ENCODE results near the gene STAMBPL1.

Gene STAMBPL1

GRCh38 chr10:88896994-88897853 lies 17.2 kb downstream of the STAMBPL1 start:
- Histone ChIP-seq H3K9me3 (ENCODE audit: control insufficient read depth, low read length) (no peaks in the 10 kb centered on the region), H2BK5ac (ENCODE audit: low read depth, low read length, poor library complexity, severe bottlenecking) (no peak overlapping the region), H3K27me3 (ENCODE audit: control insufficient read depth in 1 of 2, insufficient read depth in 1 of 2, low read length in 2 of 2) (no peaks in the 10 kb centered on the region), H2BK12ac (ENCODE audit: low read length in 2 of 2) (no peak overlapping the region), H2BK15ac (ENCODE audit: low read depth, poor library complexity, severe bottlenecking) (no peak overlapping the region), H4K8ac (ENCODE audit: low read length) (no peak overlapping the region), H2AFZ (ENCODE audit: low read depth, low read length) (no peak overlapping the region), H3K4me1 (ENCODE audit: control insufficient read depth, insufficient read depth, low read depth, low read length) (peaks cover 3% of the 10 kb centered on the region), H3K36me3 (ENCODE audit: control insufficient read depth in 1 of 2, insufficient read depth in 2 of 2, low read depth in 1 of 2, low read length in 2 of 2) (peaks cover 0 to 4% of the 10 kb centered on the region in 2 experiments), H3K9ac (ENCODE audit: low read length) (peak overlapping the region; percentile 66), H3K14ac (ENCODE audit: low read length in 2 of 2) (no peak overlapping the region), H3K23ac (ENCODE audit: low read length in 2 of 2) (no peak overlapping the region), H4K91ac (ENCODE audit: low read length) (no peak overlapping the region), H2AK5ac (ENCODE audit: low read length, severe bottlenecking) (no peak overlapping the region), H2BK120ac (ENCODE audit: low read depth, low read length) (no peak overlapping the region), H3K4ac (ENCODE audit: low read depth in 1 of 2, low read length in 2 of 2) (no peak overlapping the region), H3K79me1 (replicated peaks; ENCODE audit: low read length, poor library complexity, severe bottlenecking) (peaks cover 31% of the 10 kb centered on the region), H3K4me2 (ENCODE audit: low read length, poor library complexity, severe bottlenecking) (no peak overlapping the region), H3K27ac (ENCODE audit: low read length, poor library complexity, severe bottlenecking) (no peak overlapping the region), H3K18ac (ENCODE audit: low read depth in 1 of 2, low read length in 2 of 2) (peak overlapping the region in 1 of 2 experiments; percentile 54), H3K4me3 (ENCODE audit: insufficient read depth in 1 of 2, low read depth in 1 of 2, low read length in 2 of 2) (peak overlapping the region in 1 of 2 experiments; percentile 15)
- 32% methylated on average over 6 of the region's 8 CpGs for WGBS
- DNase-seq: peak; percentile 28

- H2BK12ac ChIP-seq (ENCODE audit: low read length in 2 of 2): peak overlapping the region in 1 of 2 experiments; percentile 57
- DNase-seq: no peak
- H3K9ac ChIP-seq (ENCODE audit: low read length): no peak overlapping the region
- H3K4ac ChIP-seq (ENCODE audit: low read depth in 1 of 2, low read length in 2 of 2): peak overlapping the region in 1 of 2 experiments; percentile 58
- no peaks in the 10 kb centered on the region for H3K9me3 ChIP-seq (ENCODE audit: control insufficient read depth, low read length)
- no peak overlapping the region for H2BK5ac ChIP-seq (ENCODE audit: low read depth, low read length, poor library complexity, severe bottlenecking)
- no peak overlapping the region for H3K27ac ChIP-seq (ENCODE audit: low read length, poor library complexity, severe bottlenecking)
- H3K4me2 ChIP-seq (ENCODE audit: low read length, poor library complexity, severe bottlenecking): no peak overlapping the region
- WGBS: 98% methylated on average over 3 of the region's 3 CpGs
- no peak overlapping the region for H4K8ac ChIP-seq (ENCODE audit: low read length)
- H3K18ac ChIP-seq (ENCODE audit: low read depth in 1 of 2, low read length in 2 of 2): no peak overlapping the region
- H3K14ac ChIP-seq (ENCODE audit: low read length in 2 of 2): no peak overlapping the region
- H3K36me3 ChIP-seq (ENCODE audit: control insufficient read depth in 1 of 2, insufficient read depth in 2 of 2, low read depth in 1 of 2, low read length in 2 of 2): peaks cover 0 to 17% of the 10 kb centered on the region in 2 experiments
- H3K79me1 ChIP-seq (replicated peaks; ENCODE audit: low read length, poor library complexity, severe bottlenecking): peaks cover 31% of the 10 kb centered on the region
- peaks cover 2% of the 10 kb centered on the region for H3K4me1 ChIP-seq (ENCODE audit: control insufficient read depth, insufficient read depth, low read depth, low read length)
- H4K91ac ChIP-seq (ENCODE audit: low read length): no peak overlapping the region
- no peak overlapping the region for H3K23ac ChIP-seq (ENCODE audit: low read length in 2 of 2)
- H3K27me3 ChIP-seq (ENCODE audit: control insufficient read depth in 1 of 2, insufficient read depth in 1 of 2, low read length in 2 of 2): no peaks in the 10 kb centered on the region
- no peak overlapping the region for H2BK15ac ChIP-seq (ENCODE audit: low read depth, poor library complexity, severe bottlenecking)
- H3K4me3 ChIP-seq (ENCODE audit: insufficient read depth in 1 of 2, low read depth in 1 of 2, low read length in 2 of 2): no peak overlapping the region
- H2BK120ac ChIP-seq (ENCODE audit: low read depth, low read length): no peak overlapping the region
- H2AK5ac ChIP-seq (ENCODE audit: low read length, severe bottlenecking): no peak overlapping the region
- no peak overlapping the region for H2AFZ ChIP-seq (ENCODE audit: low read depth, low read length)
Measured at GRCh38 chr10:88898727-88899126, 18.7 kb downstream of the STAMBPL1 start.

- peaks cover 0 to 28% of the 10 kb centered on the region in 2 experiments for H3K36me3 ChIP-seq (ENCODE audit: control insufficient read depth in 1 of 2, insufficient read depth in 2 of 2, low read depth in 1 of 2, low read length in 2 of 2)
- no peak overlapping the region for H3K4me2 ChIP-seq (ENCODE audit: low read length, poor library complexity, severe bottlenecking)
- H3K4me3 ChIP-seq (ENCODE audit: insufficient read depth in 1 of 2, low read depth in 1 of 2, low read length in 2 of 2): no peak overlapping the region
- WGBS: 83% methylated on average over 2 of the region's 2 CpGs
- peaks cover 27% of the 10 kb centered on the region for H3K79me1 ChIP-seq (replicated peaks; ENCODE audit: low read length, poor library complexity, severe bottlenecking)
- H3K4ac ChIP-seq (ENCODE audit: low read depth in 1 of 2, low read length in 2 of 2): no peak overlapping the region
- no peak overlapping the region for H3K18ac ChIP-seq (ENCODE audit: low read depth in 1 of 2, low read length in 2 of 2)
- H2BK5ac ChIP-seq (ENCODE audit: low read depth, low read length, poor library complexity, severe bottlenecking): no peak overlapping the region
- H2BK12ac ChIP-seq (ENCODE audit: low read length in 2 of 2): no peak overlapping the region
- H3K9me3 ChIP-seq (ENCODE audit: control insufficient read depth, low read length): no peaks in the 10 kb centered on the region
- no peak overlapping the region for H3K9ac ChIP-seq (ENCODE audit: low read length)
- no peak overlapping the region for H2BK15ac ChIP-seq (ENCODE audit: low read depth, poor library complexity, severe bottlenecking)
- no peak overlapping the region for H2AFZ ChIP-seq (ENCODE audit: low read depth, low read length)
- peaks cover 2% of the 10 kb centered on the region for H3K4me1 ChIP-seq (ENCODE audit: control insufficient read depth, insufficient read depth, low read depth, low read length)
- no peak overlapping the region for H2AK5ac ChIP-seq (ENCODE audit: low read length, severe bottlenecking)
- H4K8ac ChIP-seq (ENCODE audit: low read length): no peak overlapping the region
- no peak overlapping the region for H3K23ac ChIP-seq (ENCODE audit: low read length in 2 of 2)
- H3K27ac ChIP-seq (ENCODE audit: low read length, poor library complexity, severe bottlenecking): no peak overlapping the region
- DNase-seq: no peak
- H3K27me3 ChIP-seq (ENCODE audit: control insufficient read depth in 1 of 2, insufficient read depth in 1 of 2, low read length in 2 of 2): no peaks in the 10 kb centered on the region
- H3K14ac ChIP-seq (ENCODE audit: low read length in 2 of 2): no peak overlapping the region
- no peak overlapping the region for H2BK120ac ChIP-seq (ENCODE audit: low read depth, low read length)
- no peak overlapping the region for H4K91ac ChIP-seq (ENCODE audit: low read length)
Measured at GRCh38 chr10:88899886-88900285, 19.8 kb downstream of the STAMBPL1 start.

- peak overlapping the region; percentile 51 for H3K9ac ChIP-seq (ENCODE audit: low read length)
- no peak overlapping the region for H3K18ac ChIP-seq (ENCODE audit: low read depth in 1 of 2, low read length in 2 of 2)
- H2BK12ac ChIP-seq (ENCODE audit: low read length in 2 of 2): no peak overlapping the region
- H4K8ac ChIP-seq (ENCODE audit: low read length): no peak overlapping the region
- H2AFZ ChIP-seq (ENCODE audit: low read depth, low read length): no peak overlapping the region
- H3K27ac ChIP-seq (ENCODE audit: low read length, poor library complexity, severe bottlenecking): no peak overlapping the region
- H2BK15ac ChIP-seq (ENCODE audit: low read depth, poor library complexity, severe bottlenecking): no peak overlapping the region
- H2AK5ac ChIP-seq (ENCODE audit: low read length, severe bottlenecking): no peak overlapping the region
- no peaks in the 10 kb centered on the region for H3K9me3 ChIP-seq (ENCODE audit: control insufficient read depth, low read length)
- no peak overlapping the region for H2BK120ac ChIP-seq (ENCODE audit: low read depth, low read length)
- H2BK5ac ChIP-seq (ENCODE audit: low read depth, low read length, poor library complexity, severe bottlenecking): no peak overlapping the region
- H4K91ac ChIP-seq (ENCODE audit: low read length): no peak overlapping the region
- H3K4ac ChIP-seq (ENCODE audit: low read depth in 1 of 2, low read length in 2 of 2): no peak overlapping the region
- no peak overlapping the region for H3K4me2 ChIP-seq (ENCODE audit: low read length, poor library complexity, severe bottlenecking)
- H3K36me3 ChIP-seq (ENCODE audit: control insufficient read depth in 1 of 2, insufficient read depth in 2 of 2, low read depth in 1 of 2, low read length in 2 of 2): peaks cover 0 to 43% of the 10 kb centered on the region in 2 experiments
- 94% methylated on average over 1 of the region's 1 CpG for WGBS
- DNase-seq: peak; percentile 41
- peaks cover 20% of the 10 kb centered on the region for H3K79me1 ChIP-seq (replicated peaks; ENCODE audit: low read length, poor library complexity, severe bottlenecking)
- no peak overlapping the region for H3K23ac ChIP-seq (ENCODE audit: low read length in 2 of 2)
- H3K4me1 ChIP-seq (ENCODE audit: control insufficient read depth, insufficient read depth, low read depth, low read length): peaks cover 2% of the 10 kb centered on the region
- H3K27me3 ChIP-seq (ENCODE audit: control insufficient read depth in 1 of 2, insufficient read depth in 1 of 2, low read length in 2 of 2): no peaks in the 10 kb centered on the region
- no peak overlapping the region for H3K4me3 ChIP-seq (ENCODE audit: insufficient read depth in 1 of 2, low read depth in 1 of 2, low read length in 2 of 2)
- H3K14ac ChIP-seq (ENCODE audit: low read length in 2 of 2): no peak overlapping the region
Measured at GRCh38 chr10:88901206-88901983, 21.4 kb downstream of the STAMBPL1 start.

Data from mesenchymal stem cell (in vitro differentiated cells and primary cell).